SU-DHL-6 (cell line): Measurements from ENCODE around the gene ZNF45.
A peak's percentile ranks its signal among the peaks of the same experiment; 100 is the strongest.

Experiments
- H2AFZ ChIP-seq: fragments of 200-600 bp; sonication (generic); 2 replicates; pipeline ENCODE4 v1.6.1; 2014; ENCODE audit warnings: low read depth, mild to moderate bottlenecking, moderate library complexity, mixed read lengths, antibody characterized with exemption, low read length; ENCODE audit not compliant: severe bottlenecking
- H3F3A ChIP-seq: fragments of 200-600 bp; shearing (Covaris generic); 2 replicates; pipeline ENCODE4 v1.6.0; 2016; ENCODE audit warnings: antibody characterized with exemption, mild to moderate bottlenecking; ENCODE audit not compliant: insufficient read depth
- H3K27ac ChIP-seq: fragments of 200-600 bp; sonication (generic); 2 replicates; pipeline ENCODE4 v1.5.1; 2016; ENCODE audit warnings: low read depth, mild to moderate bottlenecking, low read length, moderate library complexity, mixed read lengths
- H3K27me3 ChIP-seq: fragments of 200-600 bp; sonication (generic), shearing (Covaris generic); 2 replicates; pipeline ENCODE4 v1.6.0; 2014; ENCODE audit warnings: mild to moderate bottlenecking, low read length
- H3K36me3 ChIP-seq: fragments of 200-600 bp; sonication (generic); 2 replicates; pipeline ENCODE4 v1.6.1; 2014; ENCODE audit warnings: mild to moderate bottlenecking, low read length, mixed read lengths
- H3K4me2 ChIP-seq: fragments of 300-600, 200-600 bp; shearing (Covaris generic), sonication (generic); 2 replicates; pipeline ENCODE4 v1.6.0; 2014; ENCODE audit warnings: low read length, low read depth, mild to moderate bottlenecking; ENCODE audit not compliant: poor library complexity, severe bottlenecking
- H3K4me3 ChIP-seq: fragments of 200-600 bp; sonication (generic); 2 replicates; pipeline ENCODE4 v1.5.1; 2014; ENCODE audit warnings: antibody characterized with exemption, low read length, mild to moderate bottlenecking, mixed read lengths; ENCODE audit not compliant: insufficient read depth, poor library complexity, severe bottlenecking
- H3K79me2 ChIP-seq: fragments of 200-600 bp; sonication (generic); 2 replicates; pipeline ENCODE4 v1.6.1; 2014; ENCODE audit warnings: mild to moderate bottlenecking, low read length, moderate library complexity; ENCODE audit not compliant: insufficient read depth
- H3K9ac ChIP-seq: fragments of 200-600 bp; sonication (generic); 2 replicates; pipeline ENCODE4 v1.7.0; 2014; ENCODE audit warnings: mild to moderate bottlenecking, low read length
- H3K9me2 ChIP-seq: fragments of 200-600 bp; sonication (generic); replicated peaks from 2 replicates; pipeline ENCODE4 v1.6.1; 2014; ENCODE audit warnings: low read length; ENCODE audit not compliant: insufficient read depth
- H3K9me3 ChIP-seq: fragments of 200-600 bp; sonication (generic); 2 replicates; pipeline ENCODE4 v1.6.1; 2014; ENCODE audit warnings: low read length, mixed read lengths; ENCODE audit not compliant: insufficient read depth
- H4K20me1 ChIP-seq: fragments of 200-600 bp; sonication (generic); 2 replicates; pipeline ENCODE4 v1.6.1; 2014; ENCODE audit warnings: low read depth, mild to moderate bottlenecking, antibody characterized with exemption, low read length, moderate library complexity, mixed read lengths
- CTCF ChIP-seq: fragments of 200-600 bp; sonication (generic); IDR thresholded peaks from one replicate; pipeline ENCODE4 v1.5.1; 2017; ENCODE audit warnings: antibody characterized with exemption, mild to moderate bottlenecking, low read length, moderate library complexity; ENCODE audit not compliant: insufficient read depth, poor library complexity, severe bottlenecking
- EZH2phosphoT487 ChIP-seq: fragments of 200-600 bp; sonication (generic), shearing (Covaris generic); conservative IDR thresholded peaks from 2 replicates; pipeline ENCODE4 v1.6.1; 2018; ENCODE audit warnings: mild to moderate bottlenecking, antibody characterized with exemption, low read length, moderate library complexity, mixed read lengths

The ZNF45 gene

DNA sequence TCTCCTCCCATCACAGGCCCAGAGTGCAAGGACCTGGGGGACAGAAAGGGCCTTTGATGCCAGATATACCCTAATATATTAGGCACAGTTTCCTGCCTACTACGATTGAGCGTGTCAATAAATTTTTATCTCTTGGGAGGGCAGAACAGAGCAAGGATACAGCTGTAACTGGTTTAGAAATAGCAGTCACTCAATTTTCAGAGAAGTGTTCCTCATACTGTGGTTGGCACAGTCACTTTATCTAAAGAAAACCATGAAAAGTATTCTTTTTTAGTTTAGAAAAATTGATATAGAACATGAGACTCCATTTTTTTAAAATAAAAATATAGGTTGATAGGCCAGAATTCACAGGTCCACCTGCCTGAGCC lies 48.4 kb upstream of the ZNF45 start:
- peak overlapping the region; percentile 60 for H3K4me3 ChIP-seq
- H3K36me3 ChIP-seq: no peaks in the 10 kb centered on the region
- H3K27ac ChIP-seq: no peak overlapping the region

GRCh38 chr19:43976732-43977131 lies 41.6 kb upstream of the ZNF45 start:
- H2AFZ ChIP-seq: no peak overlapping the region
- no peaks in the 10 kb centered on the region for H3K27me3 ChIP-seq
- no peaks in the 10 kb centered on the region for H3K79me2 ChIP-seq
- H3K9ac ChIP-seq: no peak overlapping the region
- no peak overlapping the region for H3K27ac ChIP-seq
- H3K4me3 ChIP-seq: no peak overlapping the region
- H3K9me3 ChIP-seq: no peaks in the 10 kb centered on the region
- TF ChIP-seq EZH2phosphoT487: no peak
- no peak for TF ChIP-seq CTCF
- H3K4me2 ChIP-seq: no peak overlapping the region
- no peaks in the 10 kb centered on the region for H4K20me1 ChIP-seq
- H3K36me3 ChIP-seq: no peaks in the 10 kb centered on the region
- no peaks in the 10 kb centered on the region for H3F3A ChIP-seq
- H3K9me2 ChIP-seq: no peaks in the 10 kb centered on the region

More for the DNA sequence above, 48.4 kb upstream of the ZNF45 start:
- H3K9me3 ChIP-seq: no peaks in the 10 kb centered on the region
- 0 out of 2 replicates have a peak overlapping the region, but pooled peaks have one; percentile 42 for H3K9ac ChIP-seq
- H4K20me1 ChIP-seq: no peaks in the 10 kb centered on the region
- H3K9me2 ChIP-seq: no peaks in the 10 kb centered on the region
- H2AFZ ChIP-seq: peak overlapping the region; percentile 43
- no peaks in the 10 kb centered on the region for H3F3A ChIP-seq
- H3K79me2 ChIP-seq: no peaks in the 10 kb centered on the region; the same call in 1 of the 2 replicates
- no peak for TF ChIP-seq CTCF
- TF ChIP-seq EZH2phosphoT487: no peak
- H3K27me3 ChIP-seq: no peaks in the 10 kb centered on the region
- peak overlapping the region; percentile 47 for H3K4me2 ChIP-seq

DNA sequence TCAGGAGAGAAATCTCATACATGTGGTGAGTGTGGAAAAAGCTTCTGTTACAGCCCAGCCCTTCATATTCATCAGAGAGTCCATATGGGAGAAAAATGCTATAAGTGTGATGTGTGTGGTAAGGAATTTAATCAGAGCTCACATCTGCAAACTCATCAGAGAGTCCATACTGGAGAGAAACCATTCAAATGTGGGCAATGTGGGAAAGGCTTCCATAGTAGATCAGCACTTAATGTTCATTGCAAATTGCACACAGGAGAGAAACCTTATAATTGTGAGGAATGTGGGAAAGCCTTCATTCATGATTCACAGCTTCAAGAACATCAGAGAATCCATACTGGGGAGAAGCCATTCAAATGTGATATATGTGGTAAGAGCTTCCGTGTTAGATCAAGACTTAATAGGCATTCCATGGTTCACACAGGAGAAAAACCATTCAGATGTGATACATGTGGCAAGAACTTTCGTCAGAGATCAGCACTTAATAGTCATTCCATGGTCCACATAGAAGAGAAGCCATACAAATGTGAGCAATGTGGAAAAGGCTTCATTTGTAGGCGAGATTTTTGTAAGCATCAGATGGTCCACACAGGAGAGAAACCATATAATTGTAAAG lies 31.1 kb upstream of the ZNF45 start:
- Histone ChIP-seq H3K9ac (no peak overlapping the region), H3K27ac (no peak overlapping the region), H4K20me1 (no peaks in the 10 kb centered on the region), H3F3A (no peaks in the 10 kb centered on the region), H3K9me3 (peaks cover 12% of the 10 kb centered on the region; the same call in 1 of the 2 replicates), H3K27me3 (no peaks in the 10 kb centered on the region), H3K4me3 (no peak overlapping the region), H3K79me2 (no peaks in the 10 kb centered on the region), H3K4me2 (no peak overlapping the region), H3K36me3 (no peaks in the 10 kb centered on the region), H2AFZ (no peak overlapping the region), H3K9me2 (no peaks in the 10 kb centered on the region)
- TF ChIP-seq EZH2phosphoT487: no peak
- no peak for TF ChIP-seq CTCF
